Peyer's patch (tissue), 4 donors: ENCODE data around the gene ZNF783.

Source experiments
- POLR2A ChIP-seq, 2 donors: fragments of 450-650 bp; IDR thresholded peaks; one replicate each; pipeline ENCODE4 v1.5.1; 2017; ENCODE audit warnings: antibody characterized with exemption in 2 of 2, mild to moderate bottlenecking in 2 of 2, moderate library complexity in 2 of 2
- TF ChIP-seq, protein P1 (sequence below), 6 experiments: fragments of 450-650 bp in 4 of 6; fragments of 200-600 bp in 2 of 6; sonication (generic) in 1 of 6; IDR thresholded peaks; one replicate each; pipeline ENCODE4 v1.5.1; 2017 to 2019; ENCODE audit warnings: antibody characterized with exemption in 6 of 6, mild to moderate bottlenecking in 3 of 6, moderate library complexity in 1 of 6

DNA sequence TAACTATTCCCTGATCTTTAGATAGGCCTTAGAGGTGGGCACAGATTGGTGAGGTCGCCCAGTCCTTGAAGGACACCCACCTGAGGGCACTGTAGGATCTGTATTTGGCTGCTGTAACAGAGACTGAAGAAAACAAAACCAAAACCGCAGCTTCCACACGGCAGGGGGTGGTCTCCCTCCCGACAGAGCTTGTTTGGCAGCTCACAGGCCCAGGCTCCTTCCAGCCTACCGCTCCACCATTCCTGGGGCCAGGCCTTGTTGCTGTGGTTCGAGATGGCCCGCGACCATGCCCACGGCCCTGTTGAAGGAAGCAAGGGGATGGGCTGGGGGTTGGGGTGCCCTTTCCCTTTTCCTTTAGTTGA, 30.4 kb downstream of the ZNF783 start:
- TF ChIP-seq, protein P1, sequence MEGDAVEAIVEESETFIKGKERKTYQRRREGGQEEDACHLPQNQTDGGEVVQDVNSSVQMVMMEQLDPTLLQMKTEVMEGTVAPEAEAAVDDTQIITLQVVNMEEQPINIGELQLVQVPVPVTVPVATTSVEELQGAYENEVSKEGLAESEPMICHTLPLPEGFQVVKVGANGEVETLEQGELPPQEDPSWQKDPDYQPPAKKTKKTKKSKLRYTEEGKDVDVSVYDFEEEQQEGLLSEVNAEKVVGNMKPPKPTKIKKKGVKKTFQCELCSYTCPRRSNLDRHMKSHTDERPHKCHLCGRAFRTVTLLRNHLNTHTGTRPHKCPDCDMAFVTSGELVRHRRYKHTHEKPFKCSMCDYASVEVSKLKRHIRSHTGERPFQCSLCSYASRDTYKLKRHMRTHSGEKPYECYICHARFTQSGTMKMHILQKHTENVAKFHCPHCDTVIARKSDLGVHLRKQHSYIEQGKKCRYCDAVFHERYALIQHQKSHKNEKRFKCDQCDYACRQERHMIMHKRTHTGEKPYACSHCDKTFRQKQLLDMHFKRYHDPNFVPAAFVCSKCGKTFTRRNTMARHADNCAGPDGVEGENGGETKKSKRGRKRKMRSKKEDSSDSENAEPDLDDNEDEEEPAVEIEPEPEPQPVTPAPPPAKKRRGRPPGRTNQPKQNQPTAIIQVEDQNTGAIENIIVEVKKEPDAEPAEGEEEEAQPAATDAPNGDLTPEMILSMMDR (IDR thresholded peaks at IDR 0.05), result no peak
- no peak for TF ChIP-seq POLR2A (IDR thresholded peaks at IDR 0.05)
